Large intestine (tissue), 3 donors: Measurements from ENCODE around the gene ALX4. TPM values are rescaled to one million over a fixed set of nuclear protein-coding genes. Genes with fewer than 3 reads are reported as not detected.

ENCODE experiments used
- DNase-seq, 2 donors: peaks; one replicate each; pipeline versions ENCODE4 v3.0.0 to v3.0.0-alpha.2; 2013
- H3K27ac ChIP-seq: one replicate; pipeline ENCODE4 v1.5.1; 2013; ENCODE audit warnings: low read length
- H3K27me3 ChIP-seq: 2 replicates; pipeline ENCODE4 v1.6.1; 2013; ENCODE audit warnings: low read length; ENCODE audit not compliant: control insufficient read depth, insufficient read depth
- H3K36me3 ChIP-seq: 2 replicates; pipeline ENCODE4 v1.6.1; 2013; ENCODE audit warnings: low read length; ENCODE audit not compliant: control insufficient read depth, insufficient read depth
- H3K4me1 ChIP-seq: one replicate; pipeline ENCODE4 v1.6.1; 2013; ENCODE audit warnings: low read length; ENCODE audit not compliant: control insufficient read depth, insufficient read depth
- H3K4me3 ChIP-seq: one replicate; pipeline ENCODE4 v1.5.1; 2013; ENCODE audit warnings: low read length
- H3K9me3 ChIP-seq: one replicate; pipeline ENCODE4 v1.6.1; 2013; ENCODE audit warnings: mild to moderate bottlenecking, low read depth, low read length, moderate library complexity; ENCODE audit not compliant: control insufficient read depth
- WGBS: methylation state at CpG from one replicate; pipeline ENCODE4 v1.1.5; 2013; ENCODE audit warnings: low lambda C conversion rate; ENCODE audit not compliant: insufficient coverage; 5-methylcytosine and 5-hydroxymethylcytosine counted together
- polyA plus RNA-seq: library from polyadenylated mRNA; unstranded; fragments of 120-200 nt; gene quantifications from one replicate; pipeline ENCODE4 v1.2.1, GENCODE V29; 2013

Gene ALX4
- polyA plus RNA-seq, 1 donor = 0.13 TPM

- Histone ChIP-seq H3K9me3 (no peaks in the 10 kb centered on the region), H3K4me1 (peaks cover 17% of the 10 kb centered on the region), H3K27ac (no peak overlapping the region), H3K4me3 (no peak overlapping the region), H3K36me3 (peaks cover 8% of the 10 kb centered on the region), H3K27me3 (no peaks in the 10 kb centered on the region)
- DNase-seq = peak; percentile 26 to 53
- no CpG with 5 or more reads among the region's 6 CpGs for WGBS
Measured at GRCh38 chr11:44243595-44244343, 66.2 kb downstream of the ALX4 start.

DNA sequence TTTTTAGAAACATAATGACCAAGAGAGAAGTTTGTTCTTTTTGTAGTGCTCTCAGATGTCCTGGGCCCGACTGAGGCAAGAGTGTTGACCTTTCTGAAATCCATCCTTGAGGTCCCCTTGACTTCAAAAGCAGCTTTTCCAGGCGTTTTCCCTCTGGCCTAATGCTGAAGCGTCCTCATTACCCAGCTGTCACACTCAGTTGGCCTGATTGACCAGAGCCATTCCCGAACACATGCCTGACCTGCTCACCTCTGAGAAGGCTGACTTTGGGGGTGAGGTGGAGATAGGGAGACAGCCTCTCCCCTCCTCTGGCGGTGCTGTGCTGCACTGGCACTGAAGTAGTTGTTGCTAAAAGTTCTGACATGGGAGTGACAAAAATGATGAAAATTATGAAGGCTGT is 66.9 kb downstream of the ALX4 start:
- no peak overlapping the region for H3K27ac ChIP-seq
- peaks cover 17% of the 10 kb centered on the region for H3K4me1 ChIP-seq
- WGBS = no CpG with 5 or more reads among the region's 5 CpGs
- H3K36me3 ChIP-seq = peaks cover 8% of the 10 kb centered on the region
- H3K4me3 ChIP-seq = no peak overlapping the region
- H3K9me3 ChIP-seq = no peaks in the 10 kb centered on the region
- no peaks in the 10 kb centered on the region for H3K27me3 ChIP-seq
- DNase-seq = no peak

DNA sequence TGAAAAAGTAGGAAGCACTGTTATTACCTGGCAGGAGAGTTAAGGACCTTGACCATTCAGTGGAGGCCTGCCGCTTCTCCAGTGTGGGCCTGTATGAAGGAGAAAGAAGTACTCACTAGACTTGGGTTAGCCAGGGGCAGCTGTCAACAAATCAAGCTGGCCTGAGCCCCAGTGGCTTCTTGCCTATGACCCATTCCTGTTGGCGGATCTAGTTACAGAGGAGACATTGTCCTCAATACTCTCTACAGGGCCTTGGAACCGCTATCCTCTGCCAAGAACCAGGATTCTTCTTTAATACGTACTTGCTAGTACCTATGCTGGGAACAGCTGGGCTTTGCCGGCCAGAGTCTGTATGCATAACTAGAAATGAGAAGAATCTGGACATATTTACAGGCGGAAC is 68.1 kb downstream of the ALX4 start:
- no peak overlapping the region for H3K27ac ChIP-seq
- H3K27me3 ChIP-seq = no peaks in the 10 kb centered on the region
- DNase-seq = no peak
- no peaks in the 10 kb centered on the region for H3K9me3 ChIP-seq
- peaks cover 17% of the 10 kb centered on the region for H3K4me1 ChIP-seq
- peaks cover 8% of the 10 kb centered on the region for H3K36me3 ChIP-seq
- H3K4me3 ChIP-seq = no peak overlapping the region
- no CpG with 5 or more reads among the region's 6 CpGs for WGBS

- Histone ChIP-seq H3K27ac (no peak overlapping the region), H3K27me3 (no peaks in the 10 kb centered on the region), H3K4me1 (no peaks in the 10 kb centered on the region), H3K36me3 (peaks cover 17% of the 10 kb centered on the region), H3K9me3 (no peaks in the 10 kb centered on the region), H3K4me3 (no peak overlapping the region)
- DNase-seq = no peak
- WGBS = no CpG with 5 or more reads among the region's 1 CpG
Measured at GRCh38 chr11:44237156-44237555, 72.8 kb downstream of the ALX4 start.

DNA sequence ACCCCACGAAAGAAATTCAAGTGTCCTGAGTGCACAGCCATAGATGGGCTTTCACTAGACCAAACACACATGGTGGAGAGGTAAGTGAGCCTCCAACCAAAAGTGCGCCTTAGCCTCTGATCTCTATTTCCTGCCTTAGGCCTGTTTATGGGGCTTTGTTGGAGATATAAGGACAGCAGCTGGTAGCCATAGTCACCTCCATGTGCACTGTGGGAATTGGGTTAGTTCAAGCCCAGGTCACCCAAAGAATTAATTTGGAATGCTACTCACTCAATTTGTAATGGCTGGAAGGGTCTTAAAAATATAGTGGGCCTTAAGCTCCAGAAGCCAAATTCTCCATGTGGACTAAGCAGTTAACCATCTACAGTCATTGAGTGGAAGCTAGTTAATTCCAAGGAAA is 73.6 kb downstream of the ALX4 start:
- H3K27ac ChIP-seq = no peak overlapping the region
- no peak for DNase-seq

DNA sequence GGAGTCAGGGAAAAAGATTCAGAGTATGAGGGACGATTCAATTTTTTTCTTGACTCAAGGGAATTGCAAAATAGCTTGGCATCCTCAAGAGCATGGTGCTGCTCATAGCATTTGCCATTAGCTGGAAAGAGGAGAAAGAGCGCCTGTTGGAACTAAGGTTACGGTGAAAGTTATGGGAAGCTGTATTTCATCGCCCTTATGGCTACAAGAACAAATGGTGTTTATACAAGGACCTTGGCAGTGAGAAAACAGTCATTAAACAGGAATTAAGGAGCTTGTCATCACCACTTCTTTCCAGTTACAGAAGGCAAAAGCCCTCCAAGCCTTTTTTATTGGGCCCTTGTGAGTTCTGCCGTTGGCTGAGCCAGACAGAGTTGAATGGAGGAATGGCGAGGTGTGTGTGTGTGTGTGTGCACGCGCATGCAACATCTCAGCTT is 74.2 kb downstream of the ALX4 start:
- Histone ChIP-seq H3K27me3 (no peaks in the 10 kb centered on the region), H3K4me3 (no peak overlapping the region), H3K36me3 (peaks cover 10% of the 10 kb centered on the region), H3K27ac (no peak overlapping the region), H3K9me3 (no peaks in the 10 kb centered on the region), H3K4me1 (no peaks in the 10 kb centered on the region)
- no peak for DNase-seq
- 82% methylated on average over 4 of the region's 8 CpGs for WGBS

More for the DNA sequence above, 73.6 kb downstream of the ALX4 start:
- no peaks in the 10 kb centered on the region for H3K9me3 ChIP-seq
- H3K27me3 ChIP-seq = no peaks in the 10 kb centered on the region
- H3K36me3 ChIP-seq = peaks cover 10% of the 10 kb centered on the region
- WGBS = no CpG with 5 or more reads among the region's 2 CpGs
- H3K4me1 ChIP-seq = no peaks in the 10 kb centered on the region
- H3K4me3 ChIP-seq = no peak overlapping the region

DNA sequence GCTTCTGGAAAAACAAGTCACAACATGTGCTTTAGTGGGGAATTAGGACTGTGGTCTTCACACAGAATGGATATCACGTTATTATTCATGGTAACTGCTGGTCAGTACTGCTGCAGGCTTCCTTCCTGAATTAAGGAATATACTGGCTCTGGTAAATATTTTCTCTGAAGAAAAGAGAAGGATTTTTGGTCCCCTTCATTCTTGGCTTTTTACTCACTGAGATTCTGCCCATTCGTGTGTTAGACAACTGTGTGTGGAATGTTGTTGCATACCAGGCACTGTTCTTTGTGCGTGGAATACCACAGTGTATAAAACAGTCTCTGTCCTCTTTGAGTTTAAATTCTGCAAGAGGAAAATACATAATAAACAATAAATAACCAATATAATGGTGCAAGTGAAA is 80.3 kb downstream of the ALX4 start:
- no CpG with 5 or more reads among the region's 3 CpGs for WGBS
- peaks cover 12% of the 10 kb centered on the region for H3K36me3 ChIP-seq
- H3K9me3 ChIP-seq = no peaks in the 10 kb centered on the region
- no peaks in the 10 kb centered on the region for H3K4me1 ChIP-seq
- H3K27me3 ChIP-seq = no peaks in the 10 kb centered on the region
- H3K4me3 ChIP-seq = no peak overlapping the region
- DNase-seq = no peak
- no peak overlapping the region for H3K27ac ChIP-seq

DNA sequence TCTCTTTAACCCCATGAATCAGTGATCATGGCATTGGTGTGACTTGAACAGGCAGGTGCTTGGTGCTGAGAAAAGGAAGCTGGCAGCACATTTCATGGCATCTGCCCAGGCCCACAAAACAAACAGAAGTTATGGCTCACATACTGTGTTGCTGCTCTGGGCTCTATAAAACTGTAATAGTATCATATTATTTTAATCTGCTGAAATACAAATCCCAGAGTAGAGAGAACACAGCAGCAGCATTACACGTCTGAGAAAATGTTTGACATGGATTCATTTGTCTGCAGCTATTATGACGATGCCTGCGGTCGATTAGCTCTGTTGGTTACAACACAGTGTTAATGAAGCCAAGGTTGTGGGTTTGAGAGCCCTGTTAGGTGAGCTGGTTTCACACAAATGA is 80.8 kb downstream of the ALX4 start:
- H3K4me1 ChIP-seq = no peaks in the 10 kb centered on the region
- H3K9me3 ChIP-seq = no peaks in the 10 kb centered on the region
- no peak for DNase-seq
- 100% methylated on average over 1 of the region's 4 CpGs for WGBS
- H3K4me3 ChIP-seq = no peak overlapping the region
- H3K27me3 ChIP-seq = no peaks in the 10 kb centered on the region
- H3K36me3 ChIP-seq = peaks cover 11% of the 10 kb centered on the region
- H3K27ac ChIP-seq = no peak overlapping the region

DNA sequence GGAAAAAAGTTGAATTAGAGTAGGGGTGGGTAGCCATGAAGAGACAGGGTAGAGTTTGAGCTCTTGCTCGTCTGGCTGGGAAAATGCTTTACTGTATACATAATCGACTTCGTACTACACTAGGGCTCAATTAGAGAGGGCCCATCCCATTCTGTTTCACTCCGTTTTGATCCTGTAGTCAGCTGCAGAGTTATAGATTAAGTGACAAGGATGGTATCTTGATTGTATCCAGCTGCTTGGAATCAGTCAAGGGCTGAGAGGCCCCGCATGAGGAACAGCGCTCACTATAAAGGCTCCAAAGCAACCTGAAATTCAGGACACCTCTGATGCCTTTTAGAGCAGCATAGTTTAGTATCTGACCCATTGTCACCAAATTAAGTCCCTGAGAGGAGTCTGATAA is 81.6 kb downstream of the ALX4 start:
- Histone ChIP-seq H3K4me1 (no peaks in the 10 kb centered on the region), H3K4me3 (no peak overlapping the region), H3K36me3 (peaks cover 8% of the 10 kb centered on the region), H3K9me3 (no peaks in the 10 kb centered on the region), H3K27ac (no peak overlapping the region), H3K27me3 (no peaks in the 10 kb centered on the region)
- no CpG with 5 or more reads among the region's 6 CpGs for WGBS
- DNase-seq = no peak

DNA sequence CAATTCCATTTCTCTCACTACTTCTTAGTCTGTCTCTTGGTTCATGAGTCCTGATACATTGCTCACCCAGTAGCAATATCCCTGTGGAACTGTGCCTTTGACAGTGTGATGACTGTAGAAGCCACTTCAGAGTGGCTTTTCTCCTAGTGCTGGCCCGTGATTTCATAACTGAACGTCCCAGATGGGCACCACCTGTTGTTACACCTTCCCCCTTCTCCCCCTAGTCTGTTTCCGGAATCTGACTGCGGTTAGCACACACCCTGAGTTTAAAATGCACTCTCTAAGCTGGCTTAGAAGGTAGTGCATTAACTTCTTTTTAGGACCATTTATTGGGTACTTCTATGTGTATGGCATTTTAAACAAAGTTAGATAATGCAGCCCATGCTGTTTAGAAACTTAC is 83.0 kb downstream of the ALX4 start:
- Histone ChIP-seq H3K27ac (no peak overlapping the region), H3K4me3 (no peak overlapping the region), H3K9me3 (no peaks in the 10 kb centered on the region), H3K27me3 (no peaks in the 10 kb centered on the region), H3K36me3 (peaks cover 8% of the 10 kb centered on the region), H3K4me1 (no peaks in the 10 kb centered on the region)
- DNase-seq = no peak
- no CpG with 5 or more reads among the region's 4 CpGs for WGBS

GRCh38 chr11:44226490-44226889 is 83.4 kb downstream of the ALX4 start:
- Histone ChIP-seq H3K9me3 (no peaks in the 10 kb centered on the region), H3K4me3 (no peak overlapping the region), H3K27me3 (no peaks in the 10 kb centered on the region), H3K27ac (no peak overlapping the region), H3K36me3 (peaks cover 8% of the 10 kb centered on the region), H3K4me1 (no peaks in the 10 kb centered on the region)
- WGBS = no CpG with 5 or more reads among the region's 2 CpGs
- DNase-seq = no peak
